Erythroblast (primary cell): ENCODE results near the gene CHST9.

Experiments used
- GATA1 ChIP-seq: IDR thresholded peaks from 2 replicates; pipeline ENCODE4 v1.6.1; 2011; ENCODE audit warnings: low read depth, mild to moderate bottlenecking, control low read depth, low read length, moderate library complexity
- POLR2A ChIP-seq: IDR thresholded peaks from 2 replicates; pipeline ENCODE4 v1.6.1; 2011; ENCODE audit warnings: mild to moderate bottlenecking, low read length

GRCh38 chr18:27022477-27022876 is 162.6 kb downstream of the CHST9 start:
- no peak for TF ChIP-seq POLR2A
- no peak for TF ChIP-seq GATA1
